Measurements from ENCODE around the gene CNN2. TPM values are rescaled to one million over a fixed set of nuclear protein-coding genes. Genes with fewer than 3 reads are reported as not detected.

The CNN2 gene
- total RNA-seq, 4 donors from 2014 or later, result 2.2 to 10.1 (median 4.1) TPM

GRCh38 chr19:993361-993830 lies 33.0 kb upstream of the CNN2 start:
- Histone ChIP-seq H3K4me3 (no peak overlapping the region), H3K9me3 (no peaks in the 10 kb centered on the region), H3K4me1 (peaks cover 0 to 9% of the 10 kb centered on the region in 2 donors), H3K27me3 (peaks cover 27 to 28% (median 28%) of the 10 kb centered on the region in 3 donors), H3K27ac (no peak overlapping the region), H3K36me3 (peaks cover 0 to 29% of the 10 kb centered on the region in 2 donors)
- intact Hi-C loops (cut with DNase I; ENCODE audit: low total_unique reads), result no loop called here
- TF ChIP-seq POLR2A (IDR thresholded peaks at IDR 0.05) (no peak), CTCF (IDR thresholded peaks at IDR 0.05 in 4 of 5, conservative IDR thresholded peaks at IDR 0.05 in 1 of 5) (no peak)
- DNase-seq (no peak), ATAC-seq (no peak)
- in situ Hi-C loops (cut with MboI; ENCODE audit: low sequenced_read_pairs in 4 of 4), result loop anchor here in 1 of 4 donors (25.0 kb wide), 1 partner anchor 131 kb away; the partner anchor contains the start of genes CFD and ELANE

- peaks cover 0 to 9% of the 10 kb centered on the region in 2 donors for H3K4me1 ChIP-seq
- TF ChIP-seq POLR2A (IDR thresholded peaks at IDR 0.05) (no peak), CTCF (IDR thresholded peaks at IDR 0.05 in 4 of 5, conservative IDR thresholded peaks at IDR 0.05 in 1 of 5) (no peak)
- ATAC-seq (no peak), DNase-seq (no peak)
- peaks cover 0 to 29% of the 10 kb centered on the region in 2 donors for H3K36me3 ChIP-seq
- intact Hi-C loops (cut with DNase I; ENCODE audit: low total_unique reads), result no loop called here
- H3K27ac ChIP-seq, result no peak overlapping the region
- H3K4me3 ChIP-seq, result no peak overlapping the region
- in situ Hi-C loops (cut with MboI; ENCODE audit: low sequenced_read_pairs in 4 of 4), result loop anchor here in 1 of 4 donors (25.0 kb wide), 1 partner anchor 132 kb away; the partner anchor contains the start of genes CFD and ELANE
- no peaks in the 10 kb centered on the region for H3K9me3 ChIP-seq
- peaks cover 32 to 33% (median 33%) of the 10 kb centered on the region in 3 donors for H3K27me3 ChIP-seq
Observed at GRCh38 chr19:993831-994393, 32.5 kb upstream of the CNN2 start.

- DNase-seq (no peak), ATAC-seq (no peak)
- TF ChIP-seq POLR2A (IDR thresholded peaks at IDR 0.05) (no peak), CTCF (IDR thresholded peaks at IDR 0.05 in 4 of 5, conservative IDR thresholded peaks at IDR 0.05 in 1 of 5) (no peak)
- Histone ChIP-seq H3K9me3 (no peaks in the 10 kb centered on the region), H3K36me3 (peaks cover 0 to 29% of the 10 kb centered on the region in 2 donors), H3K4me1 (peaks cover 0 to 9% of the 10 kb centered on the region in 2 donors), H3K27me3 (peaks cover 38 to 39% (median 39%) of the 10 kb centered on the region in 3 donors), H3K27ac (no peak overlapping the region), H3K4me3 (no peak overlapping the region)
- in situ Hi-C loops (cut with MboI; ENCODE audit: low sequenced_read_pairs in 4 of 4), result loop anchor here in 1 of 4 donors (25.0 kb wide), 1 partner anchor 132 kb away; the partner anchor contains the start of genes CFD and ELANE
- intact Hi-C loops (cut with DNase I; ENCODE audit: low total_unique reads), result no loop called here
Observed at GRCh38 chr19:994516-994915, 31.9 kb upstream of the CNN2 start.

- intact Hi-C loops (cut with DNase I; ENCODE audit: low total_unique reads), result no loop called here
- H3K9me3 ChIP-seq, result no peaks in the 10 kb centered on the region
- H3K27me3 ChIP-seq, result peaks cover 44 to 46% (median 44%) of the 10 kb centered on the region in 3 donors
- H3K27ac ChIP-seq, result no peak overlapping the region
- peaks cover 0 to 22% of the 10 kb centered on the region in 2 donors for H3K36me3 ChIP-seq
- no peak overlapping the region for H3K4me3 ChIP-seq
- ATAC-seq, result no peak
- no peak for DNase-seq
- in situ Hi-C loops (cut with MboI; ENCODE audit: low sequenced_read_pairs in 4 of 4), result loop anchor here in 1 of 4 donors (25.0 kb wide), 1 partner anchor 133 kb away; the partner anchor contains the start of genes CFD and ELANE
- TF ChIP-seq POLR2A (IDR thresholded peaks at IDR 0.05), result no peak
- TF ChIP-seq CTCF (IDR thresholded peaks at IDR 0.05 in 4 of 5, conservative IDR thresholded peaks at IDR 0.05 in 1 of 5), result no peak
- H3K4me1 ChIP-seq, result peaks cover 0 to 9% of the 10 kb centered on the region in 2 donors
Observed at GRCh38 chr19:995051-995827, 31.2 kb upstream of the CNN2 start.

Measured in gastrocnemius medialis (tissue), 4 donors.